HG03139 (cell line): ENCODE data around the gene NT5E.
"Not testable (repeated sequence)": the region's sequence is repeated elsewhere in the genome, so short reads cannot be mapped to it uniquely, and the experiment has no call there.

Source experiments
- ATAC-seq: cut with Tn5 transposase; IDR thresholded peaks from one replicate; pipeline ENCODE4 v1.9.1; 2021; ENCODE audit not compliant: unreplicated experiment

Gene NT5E

DNA sequence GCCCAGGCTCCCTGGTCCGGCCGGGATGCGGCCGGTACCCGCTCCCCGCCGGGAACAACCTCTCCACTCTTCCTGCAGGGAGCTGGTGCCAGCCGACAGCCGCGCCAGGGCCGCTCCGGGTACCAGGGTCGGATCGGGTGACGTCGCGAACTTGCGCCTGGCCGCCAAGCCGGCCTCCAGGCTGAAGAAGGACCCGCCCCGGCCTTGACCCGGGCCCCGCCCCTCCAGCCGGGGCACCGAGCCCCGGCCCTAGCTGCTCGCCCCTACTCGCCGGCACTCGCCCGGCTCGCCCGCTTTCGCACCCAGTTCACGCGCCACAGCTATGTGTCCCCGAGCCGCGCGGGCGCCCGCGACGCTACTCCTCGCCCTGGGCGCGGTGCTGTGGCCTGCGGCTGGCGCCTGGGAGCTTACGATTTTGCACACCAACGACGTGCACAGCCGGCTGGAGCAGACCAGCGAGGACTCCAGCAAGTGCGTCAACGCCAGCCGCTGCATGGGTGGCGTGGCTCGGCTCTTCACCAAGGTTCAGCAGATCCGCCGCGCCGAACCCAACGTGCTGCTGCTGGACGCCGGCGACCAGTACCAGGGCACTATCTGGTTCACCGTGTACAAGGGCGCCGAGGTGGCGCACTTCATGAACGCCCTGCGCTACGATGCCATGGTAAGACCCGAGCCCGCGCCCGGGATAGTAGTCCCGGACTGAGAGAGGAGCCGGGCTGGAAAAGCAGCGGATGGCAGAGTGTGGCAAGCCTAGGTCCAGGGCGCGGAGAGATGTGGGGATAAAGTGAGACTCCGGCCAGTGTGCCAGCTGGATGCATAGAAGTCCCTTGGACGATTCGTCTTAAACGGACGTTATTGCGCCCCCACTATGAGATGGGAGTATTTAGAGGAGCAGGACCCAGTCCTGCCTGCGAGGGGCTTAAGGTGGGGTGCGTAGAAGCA lies at the start of gene NT5E:
Gene NT5E, plus strand, starts transcription at position 266 of the 942 bp plus-strand sequence. Its CDS starts 57 bp downstream, at position 323.
- peak; percentile 85 for ATAC-seq

DNA sequence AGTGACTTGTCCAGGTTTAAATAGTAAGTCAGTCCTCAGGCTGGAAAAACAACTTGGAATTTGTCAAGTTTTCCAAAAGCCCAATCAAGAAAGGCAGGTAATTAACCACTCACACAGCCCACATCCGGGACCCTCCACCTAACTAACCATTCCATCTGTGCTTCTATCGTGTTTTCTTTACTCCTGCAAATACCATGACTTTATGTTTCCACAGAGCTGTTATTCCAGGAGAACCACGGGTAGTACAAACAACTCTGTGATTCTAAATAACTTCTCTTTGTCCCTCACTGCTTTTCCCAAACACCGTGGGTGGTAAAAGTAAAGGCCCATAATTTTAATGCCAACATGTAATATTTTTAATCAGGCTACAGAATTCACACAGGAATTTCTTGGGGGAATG lies 49.6 kb upstream of the NT5E start:
- no peak for ATAC-seq

DNA sequence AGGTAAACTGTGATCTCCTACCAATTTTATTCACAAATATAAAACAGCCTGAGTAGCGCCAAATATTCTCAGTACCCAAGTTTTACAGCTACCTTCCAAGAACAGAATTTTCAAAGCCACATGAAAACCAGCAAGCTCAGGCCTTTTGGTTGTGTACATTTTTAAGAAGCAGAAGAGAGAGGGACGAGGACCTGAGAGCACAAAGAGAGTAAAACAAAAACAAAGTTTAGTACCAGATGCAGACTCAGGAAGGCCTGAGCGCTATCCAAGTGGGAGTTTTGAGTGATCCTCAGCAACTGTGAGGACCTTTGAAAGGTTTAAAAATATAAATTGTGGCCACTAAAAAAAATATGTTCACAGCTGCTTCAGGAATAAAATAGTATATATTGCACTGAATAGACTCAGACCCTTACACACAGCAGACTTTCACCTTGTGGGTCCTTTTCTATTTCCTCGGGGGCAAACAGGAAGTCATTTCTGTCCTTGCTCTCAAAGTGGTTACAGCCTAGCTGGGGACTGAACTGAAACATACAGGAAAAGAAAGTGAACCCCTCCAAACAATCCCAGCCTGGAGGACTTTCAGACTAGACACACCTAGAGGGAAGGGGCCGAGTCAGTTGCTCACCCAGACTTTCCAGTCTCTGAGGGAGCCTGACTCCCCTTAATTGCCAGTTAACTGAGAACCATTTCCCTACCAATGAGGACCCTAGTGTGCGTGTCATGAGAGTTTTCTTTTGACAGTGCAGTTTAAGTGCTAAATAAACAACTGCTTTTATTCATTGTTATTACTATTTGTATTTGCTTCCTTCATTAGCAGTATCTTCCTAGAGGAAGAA lies 48.5 kb upstream of the NT5E start:
- no peak for ATAC-seq

DNA sequence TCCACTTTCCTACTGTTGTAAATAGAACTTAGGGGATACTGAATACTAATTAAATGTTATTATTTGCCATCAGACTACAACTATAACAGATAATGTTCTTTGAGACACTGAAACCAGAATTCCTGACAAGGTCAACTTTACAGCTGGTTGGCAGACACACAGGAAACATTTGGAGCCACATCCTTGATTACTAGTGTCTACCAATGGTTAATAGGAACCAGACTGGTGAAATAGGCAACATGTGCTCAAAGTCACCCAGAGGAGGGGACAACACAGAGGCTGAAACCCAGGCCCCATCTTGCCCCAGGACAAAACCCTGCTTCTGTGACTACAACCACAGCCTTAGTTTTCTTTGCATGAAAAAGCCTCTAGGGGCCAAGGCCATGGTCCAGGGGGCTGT lies 47.8 kb upstream of the NT5E start:
- no peak for ATAC-seq

DNA sequence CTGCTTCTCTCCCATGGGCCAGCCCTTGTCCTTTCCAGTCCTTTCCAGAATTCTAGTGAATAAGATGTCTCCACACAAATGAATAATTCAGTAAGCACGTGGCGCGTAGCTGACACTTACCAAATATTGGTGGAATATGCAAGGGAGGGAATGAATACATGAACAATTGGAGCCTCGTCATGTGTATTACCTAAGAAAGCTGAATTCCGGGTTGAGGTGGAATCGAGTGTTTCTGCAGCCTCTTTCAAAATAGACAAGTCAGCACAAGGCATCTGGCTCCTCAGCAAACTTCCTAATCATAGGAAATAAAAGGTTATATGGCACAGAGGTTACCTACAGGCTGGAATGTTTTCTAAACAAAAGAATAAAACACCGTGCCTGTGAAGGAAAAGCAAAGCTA lies 47.0 kb upstream of the NT5E start:
- ATAC-seq: no peak

DNA sequence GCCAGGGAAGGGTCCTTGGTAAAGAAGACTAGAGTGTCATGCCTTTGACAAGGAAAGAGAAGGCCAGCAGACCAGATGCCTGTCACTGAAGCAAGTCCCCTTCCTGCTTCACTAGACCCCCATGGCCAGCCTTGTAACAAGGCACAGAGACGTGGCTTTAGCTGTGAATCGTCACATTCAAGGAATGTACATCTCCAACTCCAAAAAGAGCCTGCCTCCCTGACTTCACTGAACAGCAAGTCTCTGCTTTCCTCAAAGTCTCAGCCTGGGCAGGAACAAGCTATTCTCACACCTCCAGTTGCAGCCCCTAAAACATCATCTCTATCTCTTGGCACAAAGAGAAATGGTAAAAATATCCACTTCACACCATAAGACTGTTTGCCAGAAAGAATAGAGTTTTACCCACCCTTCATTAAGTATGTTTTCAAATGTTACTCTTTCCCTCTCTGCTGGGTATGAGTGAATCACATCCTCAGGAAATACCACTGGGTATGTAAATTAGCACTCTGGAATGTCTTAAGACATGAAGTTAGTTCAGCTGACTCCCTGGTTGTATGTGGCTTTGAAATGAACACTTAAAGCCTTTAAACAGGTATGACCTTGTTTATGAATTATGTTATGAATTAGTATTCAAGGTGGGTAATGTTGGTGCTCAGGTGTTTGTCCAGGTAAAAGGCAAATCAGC lies 46.4 kb upstream of the NT5E start:
- ATAC-seq: no peak

DNA sequence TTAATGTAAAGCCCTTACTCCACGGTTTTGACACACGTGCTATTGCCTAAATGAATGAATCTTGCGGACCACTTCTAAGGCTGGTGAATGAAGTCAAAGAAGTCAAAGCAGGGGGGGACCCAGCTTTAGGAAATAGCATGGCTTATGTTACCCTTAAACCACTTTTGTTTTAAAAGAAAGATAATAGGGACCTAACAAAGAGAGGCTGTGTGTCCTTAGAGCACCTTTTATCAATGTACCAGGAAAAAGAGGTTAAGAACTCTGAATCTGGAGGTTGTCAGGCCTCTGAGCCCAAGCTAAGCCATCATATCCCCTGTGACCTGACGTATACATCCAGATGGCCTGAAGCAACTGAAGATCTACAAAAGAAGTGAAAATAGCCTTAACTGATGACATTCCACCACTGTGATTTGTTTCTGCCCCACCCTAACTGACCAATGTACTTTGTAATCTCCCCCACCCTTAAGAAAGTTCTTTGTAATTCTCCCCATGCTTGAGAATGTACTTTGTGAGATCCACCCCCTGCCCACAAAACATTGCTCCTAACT lies 45.8 kb upstream of the NT5E start:
- not testable (repeated sequence) for ATAC-seq

DNA sequence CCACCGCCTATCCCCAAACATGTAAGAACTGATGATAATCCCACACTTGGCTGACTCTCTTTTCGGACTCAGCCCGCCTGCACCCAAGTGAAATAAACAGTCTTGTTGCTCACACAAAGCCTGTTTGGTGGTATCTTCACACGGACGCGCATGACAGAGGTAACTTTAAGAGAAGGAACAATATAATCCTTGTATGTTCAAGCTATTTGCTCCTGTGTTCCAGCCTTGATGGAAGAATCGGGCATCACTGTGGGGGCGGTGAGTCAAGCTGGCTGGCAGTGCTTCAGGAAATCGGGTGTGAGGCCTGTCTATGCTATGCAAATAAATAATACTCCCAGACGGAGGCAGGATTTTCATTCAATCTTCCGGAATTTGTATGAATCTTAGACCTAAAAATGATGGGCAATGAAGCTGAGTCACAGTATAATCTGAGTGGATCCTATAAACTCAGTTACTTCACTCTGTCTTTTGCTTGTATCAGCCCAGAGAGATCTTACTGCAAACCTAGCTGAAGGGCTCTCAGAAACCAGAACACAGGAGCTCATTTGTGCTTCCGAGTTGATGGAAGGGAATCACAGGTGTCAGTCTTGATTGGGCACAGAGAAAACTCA lies 45.2 kb upstream of the NT5E start:
- ATAC-seq: no peak

DNA sequence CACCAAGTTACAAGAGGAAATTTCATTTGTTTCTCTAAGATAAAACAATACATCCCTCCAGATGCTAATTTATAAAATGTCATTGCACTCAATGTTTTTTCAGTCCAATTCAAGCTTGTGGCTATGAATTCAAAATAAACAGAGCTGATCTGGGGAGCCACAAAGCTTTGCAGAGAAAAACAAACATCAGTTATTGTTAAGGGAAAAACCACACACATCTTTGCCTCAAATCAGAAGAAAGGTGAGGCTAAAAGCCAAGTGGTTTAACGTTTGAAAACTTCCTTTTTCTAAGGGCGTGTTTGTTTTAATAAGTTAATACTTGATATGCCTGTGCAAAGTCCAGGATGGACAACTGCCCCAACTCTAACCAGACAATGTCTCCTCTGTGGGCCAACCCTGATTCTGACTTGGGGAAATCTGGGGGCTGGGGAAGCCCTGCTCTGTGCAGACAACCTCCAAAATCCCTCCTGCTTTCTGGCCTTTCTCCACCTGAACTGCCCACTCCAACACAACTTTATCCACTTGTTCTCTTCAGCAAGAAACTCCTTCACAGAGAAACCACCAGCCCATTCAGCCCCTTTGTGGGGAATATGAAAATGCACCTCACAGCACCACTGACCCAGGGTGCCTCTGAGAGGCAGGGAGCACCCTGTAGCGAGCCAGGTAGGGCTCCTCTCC lies 44.6 kb upstream of the NT5E start:
- ATAC-seq: peak; percentile 45

DNA sequence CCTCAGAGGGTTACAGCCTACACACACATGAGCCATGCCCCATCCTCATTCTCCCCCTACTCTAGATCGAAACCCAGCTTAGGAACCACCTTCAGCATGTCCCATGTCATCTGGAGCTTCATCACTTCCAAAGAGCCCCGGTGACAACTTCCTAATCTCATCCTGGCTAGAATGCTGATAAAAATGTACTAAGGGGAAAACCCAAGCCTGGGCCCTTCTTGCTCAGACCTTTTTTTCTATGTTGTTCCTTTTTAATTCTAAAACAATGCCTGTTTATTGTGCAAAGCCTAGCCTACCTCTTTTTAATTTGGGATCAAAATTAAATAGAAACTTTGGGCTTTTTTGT lies 44.1 kb upstream of the NT5E start:
- no peak for ATAC-seq

DNA sequence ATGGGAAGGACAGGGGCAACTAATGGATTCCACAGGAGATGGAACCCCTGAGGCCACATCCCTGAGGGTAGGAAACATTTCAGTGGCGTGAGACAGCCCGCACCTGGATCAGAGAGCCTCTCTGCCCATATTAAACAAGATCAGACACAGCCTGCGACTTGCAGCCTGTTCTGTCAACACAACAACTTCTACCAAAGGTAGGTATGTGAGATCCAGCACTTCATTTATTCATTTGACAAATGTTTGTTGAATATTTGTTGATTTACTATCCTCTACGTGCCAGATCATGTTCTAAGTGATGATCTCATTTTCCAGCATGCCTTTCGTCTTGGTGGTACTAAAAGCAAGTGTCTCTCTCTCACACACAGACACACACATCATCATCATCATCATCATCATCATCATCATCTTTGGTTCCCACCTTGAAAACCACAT lies 43.2 kb upstream of the NT5E start:
- no peak for ATAC-seq

DNA sequence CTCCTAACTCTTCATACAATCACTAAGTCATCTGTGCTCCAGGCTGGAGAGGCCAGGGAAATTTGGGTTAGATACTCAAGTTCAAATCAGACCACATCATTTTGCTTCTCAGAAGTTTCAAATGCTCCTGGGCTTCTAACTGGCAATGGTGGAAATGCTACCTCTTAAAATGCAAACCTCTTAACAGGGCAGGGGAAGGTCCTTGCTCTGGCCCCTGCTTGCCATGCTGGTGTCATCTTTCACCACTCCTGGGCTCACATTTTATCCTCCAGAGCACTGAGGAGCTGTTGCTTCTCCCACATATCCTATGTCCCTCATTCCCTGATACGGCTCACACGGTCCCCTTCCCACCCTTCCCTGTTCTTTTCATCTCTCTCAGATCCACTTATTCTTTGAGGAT lies 41.8 kb upstream of the NT5E start:
- no peak for ATAC-seq

DNA sequence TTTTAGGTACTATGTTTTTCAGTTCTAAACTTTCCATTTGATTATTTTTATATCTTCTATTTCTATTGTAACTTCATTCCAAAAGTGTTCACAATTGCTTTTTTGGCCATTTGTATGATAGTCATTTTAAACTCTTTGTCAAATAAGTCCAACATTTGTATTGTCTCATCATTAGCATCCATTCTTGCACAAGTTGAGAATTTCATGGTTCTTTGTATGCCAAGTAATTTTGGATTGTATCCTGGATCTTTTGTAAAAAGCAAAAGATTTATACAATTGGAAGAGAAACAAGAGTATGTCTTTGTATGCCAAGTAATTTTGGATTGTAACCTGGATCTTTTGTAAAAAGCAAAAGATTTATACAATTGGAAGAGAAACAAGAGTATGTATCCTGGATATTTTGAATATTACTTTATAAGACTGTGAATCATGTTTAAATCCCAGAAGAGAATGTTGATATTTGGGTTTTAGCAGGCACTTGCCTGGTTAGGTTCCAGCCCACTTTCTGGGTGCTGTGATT lies 36.9 kb upstream of the NT5E start:
- no peak for ATAC-seq

DNA sequence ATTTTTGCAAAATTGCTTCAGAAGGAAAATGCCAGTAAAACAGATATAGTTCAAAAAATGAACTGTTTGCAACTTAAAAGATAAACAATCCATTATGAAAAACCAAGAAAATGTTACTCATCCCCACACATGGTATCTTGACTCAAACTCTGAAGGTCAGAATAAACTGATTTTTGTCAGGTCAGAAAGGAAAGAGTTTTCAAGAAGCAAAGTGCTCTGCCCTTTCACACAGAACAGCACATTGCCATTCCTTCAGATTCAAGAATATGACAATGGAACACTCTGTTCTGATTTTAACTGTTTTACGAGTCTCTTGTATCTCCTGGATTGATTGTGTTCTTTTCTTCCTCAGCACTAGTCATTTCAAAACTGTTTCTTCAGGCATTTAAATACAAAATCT lies 33.8 kb upstream of the NT5E start:
- ATAC-seq: no peak

DNA sequence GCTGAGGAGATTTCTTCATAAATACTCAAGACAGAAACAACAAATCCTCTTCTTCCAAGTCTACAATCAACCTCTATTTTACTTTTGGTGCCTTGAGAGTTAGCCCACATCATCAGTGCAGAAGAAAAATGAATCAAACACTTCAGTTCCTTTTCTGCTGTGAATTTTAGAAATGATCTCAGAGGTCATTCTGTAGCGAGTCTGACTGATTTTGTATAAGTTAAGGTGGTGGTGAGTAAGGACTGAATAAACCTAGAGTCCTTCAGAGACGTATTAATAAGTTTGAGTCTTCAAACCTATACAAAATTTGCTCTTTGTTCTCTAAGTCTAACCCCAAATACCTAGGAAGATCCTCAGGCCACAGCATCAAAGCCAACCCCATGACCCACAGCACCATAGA lies 33.1 kb upstream of the NT5E start:
- no peak for ATAC-seq

DNA sequence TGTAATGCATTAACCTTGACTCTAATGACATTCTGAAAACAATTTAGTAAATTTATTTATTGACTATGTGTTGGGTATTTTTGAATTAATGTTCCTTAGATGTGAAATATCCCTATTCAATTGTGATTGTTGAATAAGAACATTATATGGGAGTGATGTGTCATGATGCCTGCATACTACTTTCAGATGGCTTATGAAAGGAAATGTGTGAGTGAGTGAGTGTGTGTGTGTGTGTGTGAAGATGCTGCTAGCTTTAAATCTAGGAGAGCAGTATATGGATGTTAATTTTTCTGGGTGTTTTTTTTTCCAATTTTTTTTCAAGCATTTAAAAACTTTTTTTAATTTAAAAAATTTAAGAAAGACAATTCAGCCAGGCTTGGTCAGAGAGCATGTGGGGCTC lies 32.5 kb upstream of the NT5E start:
- ATAC-seq: no peak

DNA sequence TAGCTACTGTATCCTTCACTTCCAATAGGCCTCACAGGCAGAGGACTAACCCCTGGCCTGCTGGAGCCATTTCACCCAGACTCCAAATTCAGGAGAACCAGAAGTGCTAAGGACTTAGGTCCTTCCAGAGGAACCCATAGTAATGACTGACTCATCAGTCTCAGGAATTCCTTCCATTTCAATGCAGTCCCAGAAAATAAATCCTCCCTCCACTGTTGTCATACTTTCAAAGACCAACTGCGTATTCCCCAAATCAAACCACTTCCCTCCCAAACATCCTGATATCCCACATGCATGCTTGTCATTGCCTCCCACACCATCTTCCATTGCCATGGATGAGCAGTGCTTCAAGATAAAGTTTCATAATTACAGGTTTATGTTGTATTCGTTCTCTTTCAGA lies 31.8 kb upstream of the NT5E start:
- no peak for ATAC-seq

DNA sequence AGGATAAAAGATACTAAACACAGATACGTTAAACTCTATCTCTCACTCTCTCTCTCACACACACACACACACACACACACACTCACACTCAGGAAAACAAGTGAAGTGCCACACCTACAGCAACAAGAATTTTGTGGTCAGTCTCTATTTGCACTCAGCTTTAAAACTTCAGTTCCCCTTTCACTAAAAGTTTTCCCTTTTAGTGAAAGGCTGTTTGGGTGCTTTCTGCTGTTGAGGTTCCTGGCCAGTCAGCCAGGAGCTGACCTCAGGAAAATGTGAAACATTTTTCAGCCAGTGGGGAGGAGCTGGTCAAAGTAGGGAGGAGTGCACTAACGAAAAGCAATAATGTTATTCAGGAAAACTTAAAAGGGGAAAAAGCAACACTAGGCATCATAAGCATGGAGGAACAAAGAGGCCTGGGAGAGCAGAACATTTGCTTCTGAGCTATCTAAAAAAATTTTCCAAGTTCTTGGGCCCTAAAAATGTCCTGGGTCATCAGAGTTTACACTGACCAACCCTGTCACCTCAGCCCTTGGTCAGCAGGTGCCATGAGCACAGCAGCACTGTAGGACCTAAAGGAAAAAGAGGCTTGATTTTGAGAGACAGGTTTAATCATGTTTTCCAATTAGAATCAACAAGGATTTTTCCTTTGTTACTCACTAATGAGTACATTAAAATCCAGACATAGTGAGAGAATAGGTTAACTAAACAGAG lies 30.7 kb upstream of the NT5E start:
- ATAC-seq: no peak

DNA sequence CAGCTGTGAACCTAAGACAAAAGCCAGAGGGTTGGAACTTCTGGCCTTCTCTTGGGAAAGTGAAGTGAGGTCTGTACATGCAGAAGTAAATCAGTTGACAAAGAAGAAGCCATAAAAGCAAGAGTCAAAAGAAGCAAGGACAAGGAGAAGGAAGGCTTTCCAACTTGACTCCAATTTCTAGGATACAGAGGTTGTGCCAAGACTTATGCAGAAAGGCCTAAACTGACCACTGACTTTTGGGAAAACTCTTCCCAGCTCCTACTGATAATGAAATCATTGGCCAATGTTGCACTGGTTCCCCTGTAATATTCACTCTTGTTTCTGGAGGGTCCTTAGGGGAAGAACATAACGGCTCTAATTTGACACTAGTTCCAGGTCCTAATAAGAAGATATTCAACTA lies 29.3 kb upstream of the NT5E start:
- no peak for ATAC-seq
